ENCODE results near the gene NKAIN2.

GRCh38 chr6:124688369-124688768 is 884.7 kb downstream of the NKAIN2 start:
- TF ChIP-seq SCRT1 (tag by site-specific recombination; IDR thresholded peaks at IDR 0.05; ENCODE audit: borderline replicate concordance) (no peak), CTCF (tag by site-specific recombination; IDR thresholded peaks at IDR 0.05) (no peak), KLF7 (tag by site-specific recombination; IDR thresholded peaks at IDR 0.05; ENCODE audit: borderline replicate concordance) (no peak), SP2 (tag by site-specific recombination; IDR thresholded peaks at IDR 0.05) (no peak), ZNF76 (tag by site-specific recombination; IDR thresholded peaks at IDR 0.05; ENCODE audit: borderline replicate concordance, low read depth) (no peak), ZNF830 (tag by site-specific recombination; IDR thresholded peaks at IDR 0.05; ENCODE audit: low read depth) (no peak), ZNF138 (tag by site-specific recombination; IDR thresholded peaks at IDR 0.05; ENCODE audit: borderline replicate concordance) (no peak)
